DOHH2 (cell line): ENCODE results near the gene NOP53.

ENCODE experiments used
- H3F3A ChIP-seq: fragments of 200-600 bp; sonication (generic), shearing (Covaris generic); 2 replicates; pipeline ENCODE4 v1.6.0; 2016; ENCODE audit warnings: antibody characterized with exemption, mild to moderate bottlenecking; ENCODE audit not compliant: control insufficient read depth, insufficient read depth
- H3K27ac ChIP-seq: fragments of 200-600 bp; sonication (generic); 2 replicates; pipeline ENCODE4 v1.5.1; 2014; ENCODE audit warnings: low read depth, mild to moderate bottlenecking, low read length, moderate library complexity
- H3K27me3 ChIP-seq: fragments of 200-600 bp; sonication (generic); 2 replicates; pipeline ENCODE4 v1.6.1; 2014; ENCODE audit warnings: mild to moderate bottlenecking, low read length, mixed read lengths; ENCODE audit not compliant: control insufficient read depth
- H3K36me3 ChIP-seq: fragments of 200-600 bp; sonication (generic); 2 replicates; pipeline ENCODE4 v1.6.1; 2014; ENCODE audit warnings: mild to moderate bottlenecking, low read length, moderate library complexity, mixed read lengths; ENCODE audit not compliant: control insufficient read depth
- H3K4me1 ChIP-seq: fragments of 200-600 bp; sonication (generic); 2 replicates; pipeline ENCODE4 v1.6.1; 2014; ENCODE audit warnings: mild to moderate bottlenecking, low read length, mixed read lengths; ENCODE audit not compliant: control insufficient read depth
- H3K4me2 ChIP-seq: fragments of 200-600 bp; sonication (generic); 2 replicates; pipeline ENCODE4 v1.6.0; 2014; ENCODE audit warnings: mild to moderate bottlenecking, low read length, moderate library complexity
- H3K4me3 ChIP-seq: fragments of 200-600 bp; sonication (generic); 2 replicates; pipeline ENCODE4 v1.5.1; 2014; ENCODE audit warnings: mild to moderate bottlenecking, low read length, mixed read lengths
- H3K79me2 ChIP-seq: fragments of 200-600 bp; sonication (generic); 2 replicates; pipeline ENCODE4 v1.6.1; 2014; ENCODE audit warnings: mild to moderate bottlenecking, low read length, mixed read lengths; ENCODE audit not compliant: control insufficient read depth
- H3K9me2 ChIP-seq: fragments of 200-600 bp; sonication (generic); replicated peaks from 2 replicates; pipeline ENCODE4 v1.6.1; 2014; ENCODE audit warnings: mild to moderate bottlenecking, low read length, mixed read lengths; ENCODE audit not compliant: control insufficient read depth
- H3K9me3 ChIP-seq: fragments of 200-600 bp; sonication (generic); 2 replicates; pipeline ENCODE4 v1.6.1; 2014; ENCODE audit warnings: antibody characterized with exemption, low read length, mixed read lengths; ENCODE audit not compliant: control insufficient read depth, insufficient read depth
- H4K20me1 ChIP-seq: fragments of 200-600 bp; sonication (generic); 2 replicates; pipeline ENCODE4 v1.6.0; 2014; ENCODE audit warnings: low read depth, mild to moderate bottlenecking, antibody characterized with exemption, low read length, moderate library complexity; ENCODE audit not compliant: control insufficient read depth, insufficient read depth
- EZH2phosphoT487 ChIP-seq: fragments of 200-600 bp; sonication (generic); IDR thresholded peaks from 2 replicates; pipeline ENCODE4 v1.6.1; 2017; ENCODE audit warnings: borderline replicate concordance, mild to moderate bottlenecking, antibody characterized with exemption, low read length, moderate library complexity, mixed read lengths
- TF ChIP-seq, protein P1 (sequence below): fragments of 200-600 bp; sonication (generic); IDR thresholded peaks from one replicate; pipeline ENCODE4 v1.5.1; 2014; ENCODE audit warnings: antibody characterized with exemption, mild to moderate bottlenecking, low read depth, low read length; ENCODE audit not compliant: poor library complexity, severe bottlenecking

Gene NOP53

DNA sequence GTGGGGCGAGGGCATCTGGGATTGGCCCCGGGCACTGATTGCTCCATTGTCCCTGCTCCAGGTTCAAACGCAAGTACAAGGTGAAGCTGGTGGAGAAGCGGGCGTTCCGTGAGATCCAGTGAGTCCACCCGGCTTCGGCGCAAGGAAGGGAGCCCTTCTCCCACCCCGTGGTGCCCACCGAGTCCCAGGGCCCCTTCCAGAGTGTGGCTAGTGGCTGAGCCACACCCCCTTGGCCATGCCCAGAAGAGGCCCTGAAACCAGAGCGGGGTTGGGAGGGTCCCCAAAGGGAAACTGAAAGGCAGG is 11.2 kb downstream of the NOP53 start:
- Histone ChIP-seq H3K9me2 (no peaks in the 10 kb centered on the region), H3K4me3 (no peak overlapping the region), H3K4me2 (no peak overlapping the region), H3K79me2 (no peaks in the 10 kb centered on the region), H3K27me3 (no peaks in the 10 kb centered on the region), H3K9me3 (no peaks in the 10 kb centered on the region), H3K36me3 (peaks cover 73% of the 10 kb centered on the region), H3F3A (0 out of 2 replicates have a peak, but pooled peaks cover 3% of the 10 kb centered on the region), H3K4me1 (no peaks in the 10 kb centered on the region), H3K27ac (no peak overlapping the region), H4K20me1 (no peaks in the 10 kb centered on the region)
- TF ChIP-seq, protein P1, sequence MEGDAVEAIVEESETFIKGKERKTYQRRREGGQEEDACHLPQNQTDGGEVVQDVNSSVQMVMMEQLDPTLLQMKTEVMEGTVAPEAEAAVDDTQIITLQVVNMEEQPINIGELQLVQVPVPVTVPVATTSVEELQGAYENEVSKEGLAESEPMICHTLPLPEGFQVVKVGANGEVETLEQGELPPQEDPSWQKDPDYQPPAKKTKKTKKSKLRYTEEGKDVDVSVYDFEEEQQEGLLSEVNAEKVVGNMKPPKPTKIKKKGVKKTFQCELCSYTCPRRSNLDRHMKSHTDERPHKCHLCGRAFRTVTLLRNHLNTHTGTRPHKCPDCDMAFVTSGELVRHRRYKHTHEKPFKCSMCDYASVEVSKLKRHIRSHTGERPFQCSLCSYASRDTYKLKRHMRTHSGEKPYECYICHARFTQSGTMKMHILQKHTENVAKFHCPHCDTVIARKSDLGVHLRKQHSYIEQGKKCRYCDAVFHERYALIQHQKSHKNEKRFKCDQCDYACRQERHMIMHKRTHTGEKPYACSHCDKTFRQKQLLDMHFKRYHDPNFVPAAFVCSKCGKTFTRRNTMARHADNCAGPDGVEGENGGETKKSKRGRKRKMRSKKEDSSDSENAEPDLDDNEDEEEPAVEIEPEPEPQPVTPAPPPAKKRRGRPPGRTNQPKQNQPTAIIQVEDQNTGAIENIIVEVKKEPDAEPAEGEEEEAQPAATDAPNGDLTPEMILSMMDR, result no peak
- no peak for TF ChIP-seq EZH2phosphoT487

DNA sequence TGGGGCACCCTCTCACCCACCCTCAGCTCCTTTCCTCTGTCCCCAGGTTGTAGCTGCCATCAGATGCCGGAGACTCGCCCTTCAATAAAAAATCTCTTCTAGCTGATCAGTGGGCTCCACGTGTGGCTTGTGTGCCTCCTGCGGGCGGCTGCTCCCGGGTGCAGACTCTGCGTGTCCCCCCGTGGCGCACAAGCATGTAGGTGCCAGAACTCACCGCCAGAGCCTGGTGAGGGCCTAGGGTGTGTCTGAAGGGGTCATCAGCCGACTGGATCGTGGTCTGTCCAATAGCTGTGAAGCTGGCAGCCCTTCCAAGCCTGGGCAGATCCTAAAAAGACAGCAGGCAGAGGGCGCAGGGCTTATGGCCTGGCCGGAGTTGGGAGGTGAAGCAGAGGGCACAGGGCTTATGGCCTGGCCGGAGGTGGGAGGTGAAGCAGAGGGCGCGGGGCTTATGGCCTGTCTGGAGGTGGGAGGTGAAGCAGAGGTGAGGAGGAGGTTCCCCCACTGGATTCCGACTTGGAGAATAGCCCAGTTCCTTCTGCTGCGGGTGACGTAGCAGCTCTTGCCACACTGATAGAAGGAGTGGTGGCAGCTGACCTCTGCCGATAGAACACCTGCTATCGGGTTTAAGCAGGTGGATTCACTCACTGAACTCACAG is 11.7 kb downstream of the NOP53 start:
- Histone ChIP-seq H3F3A (0 out of 2 replicates have a peak, but pooled peaks cover 3% of the 10 kb centered on the region), H3K9me3 (no peaks in the 10 kb centered on the region), H4K20me1 (no peaks in the 10 kb centered on the region), H3K4me2 (no peak overlapping the region), H3K9me2 (no peaks in the 10 kb centered on the region), H3K4me3 (no peak overlapping the region), H3K79me2 (no peaks in the 10 kb centered on the region), H3K27me3 (no peaks in the 10 kb centered on the region), H3K4me1 (no peaks in the 10 kb centered on the region), H3K27ac (no peak overlapping the region), H3K36me3 (peaks cover 71% of the 10 kb centered on the region)
- TF ChIP-seq, protein P1, result no peak
- TF ChIP-seq EZH2phosphoT487, result no peak

DNA sequence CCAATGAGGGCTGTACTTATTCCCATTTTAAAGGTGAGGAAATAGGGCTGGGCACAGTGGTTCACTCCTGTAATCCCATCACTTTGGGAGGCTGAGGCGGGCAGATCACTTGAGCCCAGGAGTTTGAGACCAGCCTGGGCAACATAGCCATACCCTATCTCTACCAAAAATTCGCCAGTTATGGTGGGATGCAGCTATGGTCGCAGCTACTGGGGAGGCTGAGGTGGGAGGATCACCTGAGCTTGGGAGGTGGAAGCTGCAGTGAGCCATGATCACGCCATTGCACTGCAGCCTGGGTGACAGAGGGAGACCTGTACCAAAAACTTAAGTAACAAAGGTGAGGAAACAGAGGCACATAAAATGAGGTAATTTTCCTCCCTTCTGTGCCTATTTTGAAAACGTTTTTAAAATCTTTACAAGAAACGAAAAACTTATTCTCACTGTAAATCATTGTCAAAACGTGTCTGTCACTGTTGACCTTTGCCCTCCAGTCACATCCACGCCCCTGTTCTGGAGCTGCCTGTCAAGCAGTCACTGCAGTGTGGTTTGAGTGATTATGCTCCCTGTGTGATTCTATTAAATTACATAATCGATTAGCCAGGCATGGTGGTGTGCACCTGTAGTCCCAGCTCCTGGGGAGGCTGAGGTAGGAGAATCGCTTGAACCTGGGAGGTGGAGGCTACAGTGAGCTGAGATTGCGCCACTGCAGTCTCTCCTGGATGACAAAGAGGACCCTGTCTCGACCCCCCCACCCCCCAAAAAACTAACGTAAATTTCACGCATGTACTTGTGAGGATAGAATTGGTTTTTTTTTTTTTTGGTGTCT is 12.5 kb downstream of the NOP53 start:
- peaks cover 64% of the 10 kb centered on the region for H3K36me3 ChIP-seq
- H3K4me3 ChIP-seq, result no peak overlapping the region
- H3K9me2 ChIP-seq, result no peaks in the 10 kb centered on the region
- no peaks in the 10 kb centered on the region for H3K27me3 ChIP-seq
- no peak overlapping the region for H3K27ac ChIP-seq
- H3K9me3 ChIP-seq, result no peaks in the 10 kb centered on the region
- H3K4me2 ChIP-seq, result no peak overlapping the region
- no peaks in the 10 kb centered on the region for H3K4me1 ChIP-seq
- H3K79me2 ChIP-seq, result no peaks in the 10 kb centered on the region
- TF ChIP-seq EZH2phosphoT487, result no peak
- TF ChIP-seq, protein P1, result no peak
- H4K20me1 ChIP-seq, result no peaks in the 10 kb centered on the region
- 0 out of 2 replicates have a peak, but pooled peaks cover 3% of the 10 kb centered on the region for H3F3A ChIP-seq
